ENCODE measurements around the gene MLN.

- TF ChIP-seq, protein P1, sequence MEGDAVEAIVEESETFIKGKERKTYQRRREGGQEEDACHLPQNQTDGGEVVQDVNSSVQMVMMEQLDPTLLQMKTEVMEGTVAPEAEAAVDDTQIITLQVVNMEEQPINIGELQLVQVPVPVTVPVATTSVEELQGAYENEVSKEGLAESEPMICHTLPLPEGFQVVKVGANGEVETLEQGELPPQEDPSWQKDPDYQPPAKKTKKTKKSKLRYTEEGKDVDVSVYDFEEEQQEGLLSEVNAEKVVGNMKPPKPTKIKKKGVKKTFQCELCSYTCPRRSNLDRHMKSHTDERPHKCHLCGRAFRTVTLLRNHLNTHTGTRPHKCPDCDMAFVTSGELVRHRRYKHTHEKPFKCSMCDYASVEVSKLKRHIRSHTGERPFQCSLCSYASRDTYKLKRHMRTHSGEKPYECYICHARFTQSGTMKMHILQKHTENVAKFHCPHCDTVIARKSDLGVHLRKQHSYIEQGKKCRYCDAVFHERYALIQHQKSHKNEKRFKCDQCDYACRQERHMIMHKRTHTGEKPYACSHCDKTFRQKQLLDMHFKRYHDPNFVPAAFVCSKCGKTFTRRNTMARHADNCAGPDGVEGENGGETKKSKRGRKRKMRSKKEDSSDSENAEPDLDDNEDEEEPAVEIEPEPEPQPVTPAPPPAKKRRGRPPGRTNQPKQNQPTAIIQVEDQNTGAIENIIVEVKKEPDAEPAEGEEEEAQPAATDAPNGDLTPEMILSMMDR (conservative IDR thresholded peaks at IDR 0.05; ENCODE audit: low read length), result no peak
- no peak for TF ChIP-seq EZH2phosphoT487 (IDR thresholded peaks at IDR 0.05; ENCODE audit: borderline replicate concordance)
Observed at GRCh38 chr6:33853026-33853425, 49.2 kb upstream of the MLN start.
